NCI-H2081 treated with DMSO at 0.1 percent for 48 hours (cell line): ENCODE data around the gene IFNG.

ENCODE experiments used
- DNase-seq: peaks from one replicate; lab custom pipeline; 2025; lab: John Stamatoyannopoulos, UW

IFNG gene

GRCh38 chr12:68115281-68115680 is 44.3 kb downstream of the IFNG start:
- DNase-seq: no peak

GRCh38 chr12:68114606-68115005 is 44.9 kb downstream of the IFNG start:
- no peak for DNase-seq

GRCh38 chr12:68113644-68114043 is 45.9 kb downstream of the IFNG start:
- DNase-seq: no peak

- no peak for DNase-seq
Measured at GRCh38 chr12:68111995-68112394, 47.5 kb downstream of the IFNG start.

GRCh38 chr12:68109444-68110217 is 49.9 kb downstream of the IFNG start:
- no peak for DNase-seq

- DNase-seq: no peak
Measured at GRCh38 chr12:68109001-68109400, 50.5 kb downstream of the IFNG start.

GRCh38 chr12:68106660-68107059 is 52.9 kb downstream of the IFNG start:
- DNase-seq: no peak

- DNase-seq: no peak
Measured at GRCh38 chr12:68106160-68106559, 53.4 kb downstream of the IFNG start.
